Placental pericyte (primary cell): ENCODE data around the gene RPS6KB1. TPM values are rescaled to one million over a fixed set of nuclear protein-coding genes. Genes with fewer than 3 reads are reported as not detected.

Experiments used
- small RNA-seq: library from RNA; depleted of rRNA; stranded (forward); fragments of <200 nt; gene quantifications from one replicate; pipeline ENCODE3, GENCODE V24; 2012; ENCODE audit warnings: low replicate concordance
- total RNA-seq: library from RNA; depleted of rRNA; stranded (reverse); fragments of >200 nt; gene quantifications from 2 replicates; pipeline ENCODE4 v1.2.3, GENCODE V29; 2012

The RPS6KB1 gene
- total RNA-seq, result 25.2 and 31.1 TPM in 2 replicates

DNA sequence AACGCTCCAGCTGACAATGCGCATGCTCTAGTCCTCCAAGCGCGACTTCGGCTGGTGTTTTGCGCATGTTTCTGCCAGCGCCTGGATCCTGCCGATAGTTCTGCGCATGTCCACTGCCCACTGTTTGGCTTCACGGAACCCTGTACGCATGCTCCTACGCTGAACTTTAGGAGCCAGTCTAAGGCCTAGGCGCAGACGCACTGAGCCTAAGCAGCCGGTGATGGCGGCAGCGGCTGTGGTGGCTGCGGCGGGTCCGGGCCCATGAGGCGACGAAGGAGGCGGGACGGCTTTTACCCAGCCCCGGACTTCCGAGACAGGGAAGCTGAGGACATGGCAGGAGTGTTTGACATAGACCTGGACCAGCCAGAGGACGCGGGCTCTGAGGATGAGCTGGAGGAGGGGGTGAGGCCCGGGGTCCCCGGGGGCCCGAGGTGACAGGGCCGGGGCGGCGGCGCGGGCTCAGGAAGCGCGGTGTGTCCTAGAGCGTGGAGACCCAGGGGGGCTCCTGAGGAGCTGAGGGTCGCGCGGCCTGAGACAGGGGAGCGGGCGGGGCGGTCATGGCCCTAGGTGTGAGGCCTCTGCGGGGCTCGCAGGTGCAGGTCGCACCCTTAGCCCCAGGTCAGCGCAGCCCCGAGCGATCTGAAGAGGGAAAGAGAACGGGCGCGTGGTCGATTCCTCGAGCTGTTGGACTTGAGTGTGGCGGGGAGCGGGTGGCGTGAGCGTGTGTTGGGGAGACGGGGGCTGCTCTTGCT, at the start of gene RPS6KB1, which contains the start of gene TUBD1:
Gene RPS6KB1, plus strand, starts transcription at position 198 of the 752 bp plus-strand sequence. Its CDS starts 64 bp downstream, at position 262.
Gene TUBD1, minus strand, starts transcription at position 20 of the 752 bp plus-strand sequence. CDS start 1,941 bp downstream, outside the sequence.

DNA sequence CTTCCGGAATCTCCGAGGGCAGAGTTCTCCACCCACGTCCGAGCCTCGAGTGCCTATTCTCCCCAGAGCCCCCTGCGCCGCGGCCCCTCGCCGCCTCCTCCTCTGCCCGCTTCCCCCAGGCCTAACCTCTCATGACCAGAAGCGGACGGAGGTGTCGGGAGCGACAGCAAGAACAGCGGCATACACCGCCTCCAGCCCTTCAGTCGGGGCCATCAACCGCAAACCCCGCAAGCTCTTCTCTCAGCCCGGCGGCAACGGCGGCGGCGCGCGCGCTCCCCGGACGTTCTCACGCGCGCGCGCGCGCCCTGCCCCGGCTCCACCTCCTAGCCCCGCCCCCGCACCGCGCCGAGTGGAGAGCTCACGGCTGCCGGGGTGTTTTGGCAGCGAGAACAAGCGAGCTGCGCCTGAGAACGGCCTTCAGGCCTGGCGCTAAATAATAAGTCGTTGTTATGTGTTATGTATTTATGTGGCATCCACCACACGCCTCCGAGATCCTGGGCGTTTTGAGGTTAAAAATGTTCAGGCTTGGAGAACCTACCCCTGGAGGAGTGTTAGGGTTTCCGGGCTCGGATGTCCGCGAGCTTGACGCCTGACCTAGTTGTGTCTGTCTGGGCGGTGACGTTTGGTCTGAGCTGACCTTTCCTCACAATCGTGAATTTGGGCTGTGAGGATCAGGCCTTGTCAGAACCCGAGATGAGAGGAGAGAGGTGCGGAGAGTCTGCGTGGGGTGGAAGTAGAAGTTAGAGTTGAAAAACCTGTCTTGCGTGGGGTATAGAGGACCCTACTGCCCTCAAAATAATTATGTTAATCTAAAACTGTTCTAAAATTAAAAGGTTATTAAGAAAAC, 71.8 kb downstream of the RPS6KB1 start, which contains the start of gene RNFT1:
Gene RNFT1, minus strand, starts transcription at position 259 of the 847 bp plus-strand sequence. Its CDS starts 77 bp downstream, at position 182.

Small RNA genes lying within 50 kb of the gene (small RNA-seq; reads per million reads assigned to genes)
- not detected for gene RNU6-450P
- not detected for gene RPS29P21

Other genes with a start within 250 kb of the RPS6KB1 start
- gene PTRH2, start 185.7 kb upstream of the RPS6KB1 start, total RNA-seq, result 22.2 and 23.6 TPM in 2 replicates
- 375 and 499 TPM in 2 replicates for gene VMP1, start 185.5 kb upstream of the RPS6KB1 start, total RNA-seq
- 1.8 and 5.7 TPM in 2 replicates for gene TUBD1, start 178 bp upstream of the RPS6KB1 start, total RNA-seq
- gene RNFT1, start 71.6 kb downstream of the RPS6KB1 start, total RNA-seq, result 10.5 and 18.8 TPM in 2 replicates
- gene HEATR6, start 185.8 kb downstream of the RPS6KB1 start, total RNA-seq, result 24.7 and 31.9 TPM in 2 replicates